Ishikawa (cell line): ENCODE measurements around the gene PUM1.

Source experiments
- CEBPB ChIP-seq: IDR thresholded peaks from 2 replicates; pipeline ENCODE4 v1.6.1; 2012
- CREB1 ChIP-seq: IDR thresholded peaks from 2 replicates; pipeline ENCODE4 v1.6.1; 2012; ENCODE audit warnings: low read depth
- EGR1 ChIP-seq: IDR thresholded peaks from 2 replicates; pipeline ENCODE4 v1.6.1; 2012
- EP300 ChIP-seq: IDR thresholded peaks from 2 replicates; pipeline ENCODE4 v1.6.1; 2012; ENCODE audit warnings: borderline replicate concordance
- FOXM1 ChIP-seq: IDR thresholded peaks from 2 replicates; pipeline ENCODE4 v1.6.1; 2012; ENCODE audit warnings: low read depth, borderline replicate concordance
- NFIC ChIP-seq: IDR thresholded peaks from 2 replicates; pipeline ENCODE4 v1.6.1; 2012
- RAD21 ChIP-seq: IDR thresholded peaks from 2 replicates; pipeline ENCODE4 v1.6.1; 2012; ENCODE audit warnings: low read depth
- TAF1 ChIP-seq: IDR thresholded peaks from 2 replicates; pipeline ENCODE4 v1.6.1; 2012; ENCODE audit warnings: low read depth, mild to moderate bottlenecking
- TCF12 ChIP-seq: IDR thresholded peaks from 2 replicates; pipeline ENCODE4 v1.6.1; 2012; ENCODE audit warnings: low read depth
- TEAD4 ChIP-seq: IDR thresholded peaks from 2 replicates; pipeline ENCODE4 v1.6.1; 2012
- YY1 ChIP-seq: IDR thresholded peaks from 2 replicates; pipeline ENCODE4 v1.6.1; 2012; ENCODE audit warnings: low read depth
- ZBTB7A ChIP-seq: IDR thresholded peaks from 2 replicates; pipeline ENCODE4 v1.6.1; 2012; ENCODE audit warnings: low read depth
- TF ChIP-seq, protein P1 (sequence below): IDR thresholded peaks from 2 replicates; pipeline ENCODE4 v1.6.1; 2012; ENCODE audit warnings: low read depth, mild to moderate bottlenecking
- TF ChIP-seq, protein P2 (sequence below): IDR thresholded peaks from 2 replicates; pipeline ENCODE4 v1.6.1; 2012
- TF ChIP-seq, protein P3 (sequence below): IDR thresholded peaks from 2 replicates; pipeline ENCODE4 v1.6.1; 2012

The PUM1 gene

GRCh38 chr1:30891227-30891552 lies 174.3 kb downstream of the PUM1 start:
- TF ChIP-seq RAD21 (no peak), ZBTB7A (no peak), TEAD4 (no peak), TCF12 (no peak), YY1 (no peak), FOXM1 (no peak), EP300 (no peak), EGR1 (no peak), CREB1 (no peak), NFIC (no peak), CEBPB (no peak), TAF1 (no peak)
- TF ChIP-seq, protein P1, sequence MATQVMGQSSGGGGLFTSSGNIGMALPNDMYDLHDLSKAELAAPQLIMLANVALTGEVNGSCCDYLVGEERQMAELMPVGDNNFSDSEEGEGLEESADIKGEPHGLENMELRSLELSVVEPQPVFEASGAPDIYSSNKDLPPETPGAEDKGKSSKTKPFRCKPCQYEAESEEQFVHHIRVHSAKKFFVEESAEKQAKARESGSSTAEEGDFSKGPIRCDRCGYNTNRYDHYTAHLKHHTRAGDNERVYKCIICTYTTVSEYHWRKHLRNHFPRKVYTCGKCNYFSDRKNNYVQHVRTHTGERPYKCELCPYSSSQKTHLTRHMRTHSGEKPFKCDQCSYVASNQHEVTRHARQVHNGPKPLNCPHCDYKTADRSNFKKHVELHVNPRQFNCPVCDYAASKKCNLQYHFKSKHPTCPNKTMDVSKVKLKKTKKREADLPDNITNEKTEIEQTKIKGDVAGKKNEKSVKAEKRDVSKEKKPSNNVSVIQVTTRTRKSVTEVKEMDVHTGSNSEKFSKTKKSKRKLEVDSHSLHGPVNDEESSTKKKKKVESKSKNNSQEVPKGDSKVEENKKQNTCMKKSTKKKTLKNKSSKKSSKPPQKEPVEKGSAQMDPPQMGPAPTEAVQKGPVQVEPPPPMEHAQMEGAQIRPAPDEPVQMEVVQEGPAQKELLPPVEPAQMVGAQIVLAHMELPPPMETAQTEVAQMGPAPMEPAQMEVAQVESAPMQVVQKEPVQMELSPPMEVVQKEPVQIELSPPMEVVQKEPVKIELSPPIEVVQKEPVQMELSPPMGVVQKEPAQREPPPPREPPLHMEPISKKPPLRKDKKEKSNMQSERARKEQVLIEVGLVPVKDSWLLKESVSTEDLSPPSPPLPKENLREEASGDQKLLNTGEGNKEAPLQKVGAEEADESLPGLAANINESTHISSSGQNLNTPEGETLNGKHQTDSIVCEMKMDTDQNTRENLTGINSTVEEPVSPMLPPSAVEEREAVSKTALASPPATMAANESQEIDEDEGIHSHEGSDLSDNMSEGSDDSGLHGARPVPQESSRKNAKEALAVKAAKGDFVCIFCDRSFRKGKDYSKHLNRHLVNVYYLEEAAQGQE: no peak
- TF ChIP-seq, protein P2, sequence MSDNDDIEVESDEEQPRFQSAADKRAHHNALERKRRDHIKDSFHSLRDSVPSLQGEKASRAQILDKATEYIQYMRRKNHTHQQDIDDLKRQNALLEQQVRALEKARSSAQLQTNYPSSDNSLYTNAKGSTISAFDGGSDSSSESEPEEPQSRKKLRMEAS: no peak
- TF ChIP-seq, protein P3, sequence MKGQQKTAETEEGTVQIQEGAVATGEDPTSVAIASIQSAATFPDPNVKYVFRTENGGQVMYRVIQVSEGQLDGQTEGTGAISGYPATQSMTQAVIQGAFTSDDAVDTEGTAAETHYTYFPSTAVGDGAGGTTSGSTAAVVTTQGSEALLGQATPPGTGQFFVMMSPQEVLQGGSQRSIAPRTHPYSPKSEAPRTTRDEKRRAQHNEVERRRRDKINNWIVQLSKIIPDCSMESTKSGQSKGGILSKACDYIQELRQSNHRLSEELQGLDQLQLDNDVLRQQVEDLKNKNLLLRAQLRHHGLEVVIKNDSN: no peak

DNA sequence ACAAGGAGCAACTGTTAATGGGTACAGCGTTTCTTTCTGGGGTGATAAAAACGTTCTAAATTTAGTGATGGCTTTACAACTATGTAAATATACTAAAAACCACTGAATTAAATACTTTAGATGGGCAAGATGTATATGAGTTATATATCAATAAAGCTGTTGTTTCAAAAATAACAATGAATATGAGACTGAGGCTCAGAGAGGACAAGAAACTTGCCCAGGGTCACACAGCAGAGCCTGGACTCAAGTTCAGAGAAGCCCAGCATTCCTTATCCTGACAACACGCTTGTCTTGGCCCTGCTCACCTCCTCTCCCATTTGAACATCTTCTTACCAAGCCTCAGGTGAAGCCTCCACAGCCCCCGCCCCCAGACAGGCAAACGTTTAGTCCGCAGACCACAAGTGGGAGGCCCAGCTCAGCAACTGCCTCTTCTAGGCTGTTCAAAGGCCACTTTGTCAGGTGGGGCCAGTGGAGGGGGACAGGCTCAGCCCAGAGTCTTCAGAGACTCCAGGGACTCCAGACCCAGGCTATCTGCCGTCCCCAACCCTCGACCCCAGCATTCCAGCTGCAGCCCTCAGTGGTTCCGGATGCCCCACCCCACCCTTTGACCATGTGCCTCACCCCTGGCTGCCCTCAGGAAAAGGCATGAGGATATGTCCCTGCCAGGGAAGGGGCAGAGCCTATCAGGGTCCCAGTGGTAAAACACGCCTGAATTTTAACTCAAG lies 174.9 kb downstream of the PUM1 start:
- no peak for TF ChIP-seq FOXM1

DNA sequence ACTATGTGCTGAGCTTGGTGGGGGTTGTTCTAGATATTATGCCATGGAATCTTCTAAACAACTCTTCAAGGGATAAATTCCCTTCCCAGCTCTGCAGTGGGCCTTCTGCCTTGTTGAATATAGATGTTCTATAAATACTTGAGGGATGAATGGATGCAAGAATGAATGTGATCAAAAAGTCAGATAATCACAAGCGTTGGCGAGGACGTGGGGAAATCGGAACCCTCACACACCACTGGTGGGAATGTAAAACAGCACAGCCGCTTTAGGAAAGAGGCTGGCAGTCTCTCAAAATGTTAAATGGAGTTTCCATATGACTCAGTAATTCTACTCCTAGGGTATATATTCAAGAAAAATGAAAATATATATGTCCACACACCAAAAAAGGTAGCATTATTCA lies 176.0 kb downstream of the PUM1 start:
- TF ChIP-seq, protein P2: no peak
- no peak for TF ChIP-seq FOXM1
- TF ChIP-seq, protein P3: no peak
- TF ChIP-seq EGR1: no peak
- TF ChIP-seq EP300: no peak
- TF ChIP-seq TCF12: no peak
- TF ChIP-seq, protein P1: no peak
- TF ChIP-seq TAF1: no peak
- TF ChIP-seq CREB1: no peak
- TF ChIP-seq NFIC: no peak
- TF ChIP-seq RAD21: no peak
- TF ChIP-seq YY1: no peak
- TF ChIP-seq TEAD4: no peak
- no peak for TF ChIP-seq CEBPB

GRCh38 chr1:30888975-30889374 lies 176.5 kb downstream of the PUM1 start:
- no peak for TF ChIP-seq EGR1
- TF ChIP-seq YY1: no peak
- TF ChIP-seq TEAD4: no peak
- TF ChIP-seq CREB1: no peak
- TF ChIP-seq NFIC: no peak
- no peak for TF ChIP-seq TCF12
- TF ChIP-seq ZBTB7A: no peak
- TF ChIP-seq, protein P3: no peak
- TF ChIP-seq, protein P1: no peak
- TF ChIP-seq CEBPB: no peak
- TF ChIP-seq, protein P2: no peak
- TF ChIP-seq EP300: no peak
- no peak for TF ChIP-seq TAF1
- no peak for TF ChIP-seq FOXM1
- TF ChIP-seq RAD21: no peak
